K562 (cell line): ENCODE measurements around the gene XKR7. TPM values are rescaled to one million over a fixed set of nuclear protein-coding genes. Genes with fewer than 3 reads are reported as not detected.

Experiments
- ATAC-seq: fragments of 200-7000 bp; cut with Tn5 transposase; 3 replicates; pipeline ENCODE4 v1.9.1; 2020; ENCODE audit warnings: moderate library complexity
- BruUV-seq: library from RNA; stranded (reverse); fragments of 400-500 nt; replicated peaks from 2 replicates; lab custom pipeline; 2021; lab: Mats Ljungman, UMichigan
- CTCF ChIA-PET: fragments of 300-600 bp; formaldehyde crosslinking; extraction: SDS; loops from one replicate; lab custom pipeline; 2021; ENCODE audit warnings: low intra/inter-chr PET ratio; lab: Yijun Ruan, JAX
- POLR2A ChIA-PET: fragments of 300-600, 350-650 bp; sonication (Branson Sonifier 250); formaldehyde crosslinking; extraction: SDS; loops from one replicate; lab custom pipeline; 2021; ENCODE audit warnings: antibody characterized with exemption, inconsistent platforms; lab: Yijun Ruan, JAX
- DNase-seq, 4 experiments: peaks; one replicate each; pipeline versions ENCODE4 v3.0.0 to v3.0.0-alpha.2; 2011 to 2018; ENCODE audit warnings: low spot score in 3 of 4, mixed read lengths in 3 of 4; ENCODE audit errors: extremely low read depth in 1 of 4
- FAIRE-seq: peaks from 2 replicates; lab custom pipeline; 2011; peaks lifted over from hg19 to GRCh38; lab: Jason Lieb, UNC
- H2AFZ ChIP-seq: 2 replicates; pipeline ENCODE4 v1.6.0; 2011; ENCODE audit warnings: low read depth, low read length, control low read depth, inconsistent platforms
- H3K27ac ChIP-seq: fragments of 200-600 bp; 3 replicates; pipeline ENCODE4 v1.8.0; 2011; ENCODE audit warnings: low read depth, mild to moderate bottlenecking, control low read depth, inconsistent platforms, low read length, moderate library complexity, mixed read lengths; ENCODE audit errors: extremely low read depth
- H3K27me3 ChIP-seq, 2 experiments: fragments of 300-600 bp in 1 of 2; 2 replicates in 1 of 2; 3 replicates in 1 of 2; pipeline versions ENCODE4 v1.6.0 to v1.8.0; 2011; ENCODE audit warnings: inconsistent platforms in 2 of 2, low read length in 2 of 2, mild to moderate bottlenecking in 1 of 2, mixed read lengths in 1 of 2, moderate library complexity in 1 of 2; ENCODE audit not compliant: control insufficient read depth in 2 of 2, insufficient read depth in 2 of 2
- H3K36me3 ChIP-seq: fragments of 300-600 bp; 3 replicates; pipeline ENCODE4 v1.8.0; 2011; ENCODE audit warnings: mild to moderate bottlenecking, low read length, inconsistent platforms; ENCODE audit not compliant: control insufficient read depth, insufficient read depth
- H3K4me1 ChIP-seq, 2 experiments: fragments of 200-600 bp in 1 of 2; replicated peaks in 1 of 2; 2 replicates in 1 of 2; 3 replicates in 1 of 2; pipeline versions ENCODE4 v1.5.1 to v1.8.0; 2011; ENCODE audit warnings: inconsistent platforms in 2 of 2, low read length in 2 of 2, mild to moderate bottlenecking in 1 of 2, mixed read lengths in 1 of 2, moderate library complexity in 1 of 2; ENCODE audit not compliant: control insufficient read depth in 2 of 2, insufficient read depth in 2 of 2
- H3K4me2 ChIP-seq: 2 replicates; pipeline ENCODE4 v1.6.1; 2011; ENCODE audit warnings: low read length, control low read depth, inconsistent platforms, mixed read lengths; ENCODE audit not compliant: insufficient read depth
- H3K4me3 ChIP-seq: fragments of 200-600 bp; sonication (generic), shearing (Covaris generic); 2 replicates; pipeline ENCODE4 v1.5.1; 2016; ENCODE audit warnings: control low read depth, inconsistent platforms
- H3K79me2 ChIP-seq: fragments of 200-600 bp; 3 replicates; pipeline ENCODE4 v1.8.0; 2011; ENCODE audit warnings: low read length, inconsistent platforms; ENCODE audit not compliant: control insufficient read depth, insufficient read depth
- H3K9ac ChIP-seq, 2 experiments: 2 replicates each; pipeline versions ENCODE4 v1.6.0 to v1.6.1; 2011; ENCODE audit warnings: low read depth in 2 of 2, low read length in 2 of 2, control low read depth in 1 of 2, inconsistent platforms in 1 of 2, mild to moderate bottlenecking in 1 of 2, mixed read lengths in 1 of 2; ENCODE audit not compliant: insufficient read depth in 1 of 2
- H3K9me1 ChIP-seq: one replicate; pipeline ENCODE4 v1.6.0; 2011; ENCODE audit warnings: inconsistent platforms, mild to moderate bottlenecking, low read length, moderate library complexity; ENCODE audit not compliant: control insufficient read depth, insufficient read depth
- H3K9me3 ChIP-seq: replicated peaks from 2 replicates; pipeline ENCODE4 v1.5.1; 2011; ENCODE audit warnings: low read depth, low read length, inconsistent platforms; ENCODE audit not compliant: control insufficient read depth, insufficient read depth
- H4K20me1 ChIP-seq: replicated peaks from 2 replicates; pipeline ENCODE4 v1.6.1; 2011; ENCODE audit warnings: low read length, inconsistent platforms, mixed read lengths; ENCODE audit not compliant: control insufficient read depth, insufficient read depth
- HNRNPK ChIP-seq: fragments of 200-400 bp; formaldehyde crosslinking; IDR thresholded peaks from one replicate; pipeline ENCODE4 v1.6.1; 2018; ENCODE audit warnings: mild to moderate bottlenecking, low read depth, low read length; ENCODE audit not compliant: poor library complexity, severe bottlenecking
- MED1 ChIP-seq: sonication (generic); formaldehyde crosslinking; IDR thresholded peaks from 2 replicates; pipeline ENCODE4 v1.8.1; 2023; ENCODE audit warnings: missing genetic modification reagents, borderline replicate concordance
- NRF1 ChIP-seq, 2 experiments: fragments of 450-650 bp; IDR thresholded peaks in 1 of 2; conservative IDR thresholded peaks in 1 of 2; 2 replicates each; pipeline ENCODE4 v1.6.1; 2014; ENCODE audit warnings: mild to moderate bottlenecking in 2 of 2
- PREB ChIP-seq: sonication (generic); formaldehyde crosslinking; IDR thresholded peaks from 2 replicates; pipeline ENCODE4 v1.8.1; 2023; ENCODE audit warnings: mild to moderate bottlenecking, missing genetic modification reagents
- RREB1 ChIP-seq: fragments of 250-450 bp; sonication (Bioruptor Pico); IDR thresholded peaks from 2 replicates; pipeline ENCODE4 v1.4.0; 2020
- SMAD3 ChIP-seq: fragments of 450-650 bp; formaldehyde crosslinking; conservative IDR thresholded peaks from 2 replicates; pipeline ENCODE4 v1.4.0; 2020; ENCODE audit warnings: mild to moderate bottlenecking
- ZBED1 ChIP-seq: IDR thresholded peaks from 2 replicates; pipeline ENCODE4 v1.6.1; 2014
- ZNF165 ChIP-seq: fragments of 250-450 bp; sonication (Bioruptor Pico); IDR thresholded peaks from 2 replicates; pipeline ENCODE4 v1.4.0; 2020; ENCODE audit warnings: borderline replicate concordance
- ZNF354B ChIP-seq: fragments of 250-450 bp; sonication (Bioruptor Pico); IDR thresholded peaks from 2 replicates; pipeline ENCODE4 v1.4.0; 2020
- ZNF75A ChIP-seq: fragments of 450-650 bp; formaldehyde crosslinking; IDR thresholded peaks from 2 replicates; pipeline ENCODE4 v1.4.0; 2020; ENCODE audit warnings: mild to moderate bottlenecking
- WGBS: fragments of 100-300 bp; shearing (Covaris generic); methylation state at CpG from one replicate; pipeline ENCODE4 v1.1.6; 2016; ENCODE audit warnings: low coverage, mixed read lengths; ENCODE audit not compliant: insufficient coverage; ENCODE audit errors: missing lambda C conversion rate; 5-methylcytosine and 5-hydroxymethylcytosine counted together
- in situ Hi-C: fragments of 300-500 bp; cut with MboI; formaldehyde crosslinking; loops from 4 replicates; pipeline ENCODE4 v1.15.0; 2018; ENCODE audit warnings: inconsistent platforms, mixed read lengths
- intact Hi-C: fragments of 100-400 bp; cut with micrococcal nuclease; formaldehyde crosslinking; loops from 2 replicates; pipeline ENCODE4 v1.14.2; 2022
- polyA plus RNA-seq, 8 experiments: library from polyadenylated mRNA; depleted of rRNA in 4 of 8; stranded (reverse) in 5 of 8; unstranded in 3 of 8; fragments of >200 nt; fragmentation: Nextera tagmentation in 2 of 8; fragmentation: Illumina TruSeq in 1 of 8; extraction: Ambion mirVana in 2 of 8; extraction: Trizol in 1 of 8; gene quantifications; 2 replicates each; pipeline versions ENCODE4 v1.2.1 to v1.2.3, GENCODE V29; 2011 to 2014; ENCODE audit warnings: inconsistent platforms in 1 of 8, missing spikeins in 1 of 8
- total RNA-seq, 7 experiments: library from RNA; depleted of rRNA in 6 of 7; stranded (reverse); fragments of >200 nt in 6 of 7; fragmentation: Illumina TruSeq in 2 of 7; extraction: Trizol in 2 of 7; gene quantifications; 2 replicates each; pipeline versions ENCODE4 v1.2.1 to v1.2.3, GENCODE V29; 2011 to 2021; ENCODE audit warnings: low replicate concordance in 1 of 7

XKR7 gene
- total and polyA plus RNA-seq, 9 of the 15 experiments (the other 6 are each of a cell fraction or from before 2014, with no cell fraction given) = 0.02 TPM; not detected in 8

- Histone ChIP-seq H3K9ac (no peak overlapping the region), H4K20me1 (no peaks in the 10 kb centered on the region; the same call in 1 of the 2 replicates), H3K9me3 (no peaks in the 10 kb centered on the region), H3K4me3 (no peak overlapping the region), H2AFZ (no peak overlapping the region), H3K27me3 (peaks cover 5 to 36% of the 10 kb centered on the region in 2 experiments; a peak in 4 of 5 replicates), H3K36me3 (no peaks in the 10 kb centered on the region), H3K79me2 (no peaks in the 10 kb centered on the region), H3K4me2 (no peak overlapping the region), H3K4me1 (peaks cover 0 to 11% of the 10 kb centered on the region in 2 experiments; a peak in 3 of 5 replicates), H3K27ac (no peak overlapping the region), H3K9me1 (no peaks in the 10 kb centered on the region)
- DNase-seq (no peak), FAIRE-seq (no peak), ATAC-seq (peak; percentile 24; the same call in 1 of the 3 replicates)
- in situ Hi-C loops (no loop called here), intact Hi-C loops (no loop called here)
- 0% methylated on average over 8 of the region's 8 CpGs for WGBS
- TF ChIP-seq ZNF165 (CRISPR knock-in tag) (no peak), MED1 (no peak), SMAD3 (CRISPR knock-in tag) (no peak), PREB (CRISPR knock-in tag) (no peak), ZBED1 (no peak), ZNF354B (CRISPR knock-in tag) (no peak), ZNF75A (CRISPR knock-in tag) (no peak), HNRNPK (no peak), NRF1 (conservative IDR thresholded peaks at IDR 0.05 in 1 of 2, IDR thresholded peaks at IDR 0.05 in 1 of 2) (no peak), RREB1 (no peak)
- ChIA-PET CTCF (no interaction called here), POLR2A (no interaction called here)
- no TSS peak for BruUV-seq
These were observed 42.7 kb downstream of the XKR7 start for GRCh38 chr20:32010666-32011065.
